ENCODE results near the gene P2RX3. TPM values are rescaled to one million over a fixed set of nuclear protein-coding genes. Genes with fewer than 3 reads are reported as not detected.

P2RX3 gene
- total RNA-seq, 2 donors from 2014 or later = 0.40 TPM; not detected in 1

GRCh38 chr11:57418131-57418530 lies 80.0 kb downstream of the P2RX3 start:
- H3K4me1 ChIP-seq (replicated peaks) = no peaks in the 10 kb centered on the region
- H3K27me3 ChIP-seq (replicated peaks; ENCODE audit: insufficient read depth) = no peaks in the 10 kb centered on the region
- H3K4me3 ChIP-seq = no peak overlapping the region
- H3K36me3 ChIP-seq = no peaks in the 10 kb centered on the region
- DNase-seq (ENCODE audit: low spot score) = no peak
- H3K9me3 ChIP-seq = no peaks in the 10 kb centered on the region
- TF ChIP-seq POLR2A (IDR thresholded peaks at IDR 0.05) = no peak
- no peak for TF ChIP-seq CTCF (IDR thresholded peaks at IDR 0.05)
- no peak for TF ChIP-seq POLR2AphosphoS5 (IDR thresholded peaks at IDR 0.05)
- H3K27ac ChIP-seq = no peak overlapping the region
- intact Hi-C loops (cut with DNase I) = no loop called here

- Histone ChIP-seq H3K4me3 (no peak overlapping the region), H3K4me1 (replicated peaks) (no peaks in the 10 kb centered on the region), H3K9me3 (no peaks in the 10 kb centered on the region), H3K36me3 (no peaks in the 10 kb centered on the region), H3K27ac (no peak overlapping the region), H3K27me3 (replicated peaks; ENCODE audit: insufficient read depth) (no peaks in the 10 kb centered on the region)
- TF ChIP-seq CTCF (IDR thresholded peaks at IDR 0.05) (no peak), POLR2AphosphoS5 (IDR thresholded peaks at IDR 0.05) (no peak), POLR2A (IDR thresholded peaks at IDR 0.05) (no peak)
- no peak for DNase-seq (ENCODE audit: low spot score)
- WGBS = 85% methylated on average over 3 of the region's 3 CpGs
- intact Hi-C loops (cut with DNase I) = no loop called here
Measured at GRCh38 chr11:57419146-57419545, 81.0 kb downstream of the P2RX3 start.

- no peaks in the 10 kb centered on the region for H3K36me3 ChIP-seq
- no peak overlapping the region for H3K27ac ChIP-seq
- no peak for DNase-seq (ENCODE audit: low spot score)
- H3K9me3 ChIP-seq = no peaks in the 10 kb centered on the region
- intact Hi-C loops (cut with DNase I) = loop anchor here (10.0 kb wide), 1 partner anchor 1724 kb away; the partner anchor contains the start of gene FAM111A
- H3K27me3 ChIP-seq (replicated peaks; ENCODE audit: insufficient read depth) = no peaks in the 10 kb centered on the region
- no peak overlapping the region for H3K4me3 ChIP-seq
- no peaks in the 10 kb centered on the region for H3K4me1 ChIP-seq (replicated peaks)
- no peak for TF ChIP-seq POLR2AphosphoS5 (IDR thresholded peaks at IDR 0.05)
- TF ChIP-seq POLR2A (IDR thresholded peaks at IDR 0.05) = no peak
- no peak for TF ChIP-seq CTCF (IDR thresholded peaks at IDR 0.05)
- WGBS = 97% methylated on average over 4 of the region's 4 CpGs
Measured at GRCh38 chr11:57421066-57421465, 82.9 kb downstream of the P2RX3 start.

GRCh38 chr11:57421805-57422204 lies 83.7 kb downstream of the P2RX3 start:
- no peaks in the 10 kb centered on the region for H3K27me3 ChIP-seq (replicated peaks; ENCODE audit: insufficient read depth)
- H3K36me3 ChIP-seq = no peaks in the 10 kb centered on the region
- no peak for DNase-seq (ENCODE audit: low spot score)
- intact Hi-C loops (cut with DNase I) = loop anchor here (10.0 kb wide), 1 partner anchor 1723 kb away; the partner anchor contains the start of gene FAM111A
- H3K9me3 ChIP-seq = no peaks in the 10 kb centered on the region
- H3K27ac ChIP-seq = no peak overlapping the region
- TF ChIP-seq POLR2A (IDR thresholded peaks at IDR 0.05) = no peak
- no peak for TF ChIP-seq POLR2AphosphoS5 (IDR thresholded peaks at IDR 0.05)
- no peak for TF ChIP-seq CTCF (IDR thresholded peaks at IDR 0.05)
- no peaks in the 10 kb centered on the region for H3K4me1 ChIP-seq (replicated peaks)
- no peak overlapping the region for H3K4me3 ChIP-seq

Other genes starting within 250 kb of the P2RX3 start
- under 1 TPM in 1 of 2 donors, not detected in 1; 0.23 TPM for gene LRRC55, start 156.4 kb upstream of the P2RX3 start, total RNA-seq
- gene APLNR, start 101.1 kb upstream of the P2RX3 start, total RNA-seq = 1 to 10 TPM in 1 of 2 donors, not detected in 1; 1.7 TPM
- 100 to 1,000 TPM; 140 to 158 TPM for gene TNKS1BP1, start 13.4 kb upstream of the P2RX3 start, total RNA-seq
- 10 to 100 TPM; 82.6 to 85.4 TPM for gene SSRP1, start 2.5 kb upstream of the P2RX3 start, total RNA-seq
- not detected for gene PRG3, start 42.8 kb downstream of the P2RX3 start, total RNA-seq
- gene PRG2, start 52.3 kb downstream of the P2RX3 start, total RNA-seq = under 1 TPM in 1 of 2 donors, not detected in 1; 0.36 TPM
- gene SLC43A3, start 88.8 kb downstream of the P2RX3 start, total RNA-seq = 10 to 100 TPM; 23.3 to 39.8 TPM
- 1 to 10 TPM in 1 of 2 donors, under 1 TPM in 1; 0.51 to 2.0 TPM for gene RTN4RL2, start 122.2 kb downstream of the P2RX3 start, total RNA-seq
- gene SLC43A1, start 177.3 kb downstream of the P2RX3 start, total RNA-seq = 10 to 100 TPM; 18.2 to 20.9 TPM
- gene TIMM10, start 192.4 kb downstream of the P2RX3 start, total RNA-seq = 10 to 100 TPM; 35.2 to 44.3 TPM
- gene SMTNL1, start 199.2 kb downstream of the P2RX3 start, total RNA-seq = 1 to 10 TPM in 1 of 2 donors, not detected in 1; 1.4 TPM
- 10 to 100 TPM; 42.3 to 44.6 TPM for gene UBE2L6, start 229.3 kb downstream of the P2RX3 start, total RNA-seq

Measured in prostate gland (tissue), 2 donors.